Omental fat pad (tissue), 4 donors: ENCODE data around the gene TPSG1. TPM values are rescaled to one million over a fixed set of nuclear protein-coding genes. Genes with fewer than 3 reads are reported as not detected.
"Not testable (repeated sequence)": the region's sequence is repeated elsewhere in the genome, so short reads cannot be mapped to it uniquely, and the experiment has no call there.

Experiments
- ATAC-seq: fragments of 150-250 bp; one replicate; pipeline ENCODE4 v1.9.1; 2016; ENCODE audit warnings: mild to moderate bottlenecking, moderate library complexity; ENCODE audit not compliant: low FRiP score
- DNase-seq: peaks from one replicate; pipeline ENCODE4 v3.0.0-alpha.2; 2019; ENCODE audit warnings: low spot score
- total RNA-seq, 4 donors: library from RNA; depleted of rRNA; stranded (reverse); fragments of >200 nt; gene quantifications; one replicate each; pipeline ENCODE4 v1.1.0, GENCODE V29; 2016
- TF ChIP-seq, protein P1 (sequence below), 3 donors: fragments of 450-650 bp; IDR thresholded peaks; one replicate each; pipeline ENCODE4 v1.5.1; 2016 to 2017; ENCODE audit warnings: antibody characterized with exemption in 3 of 3, mild to moderate bottlenecking in 3 of 3, moderate library complexity in 2 of 3

Gene TPSG1
- total RNA-seq, 4 donors from 2014 or later: 1.3 TPM; not detected in 3

DNA sequence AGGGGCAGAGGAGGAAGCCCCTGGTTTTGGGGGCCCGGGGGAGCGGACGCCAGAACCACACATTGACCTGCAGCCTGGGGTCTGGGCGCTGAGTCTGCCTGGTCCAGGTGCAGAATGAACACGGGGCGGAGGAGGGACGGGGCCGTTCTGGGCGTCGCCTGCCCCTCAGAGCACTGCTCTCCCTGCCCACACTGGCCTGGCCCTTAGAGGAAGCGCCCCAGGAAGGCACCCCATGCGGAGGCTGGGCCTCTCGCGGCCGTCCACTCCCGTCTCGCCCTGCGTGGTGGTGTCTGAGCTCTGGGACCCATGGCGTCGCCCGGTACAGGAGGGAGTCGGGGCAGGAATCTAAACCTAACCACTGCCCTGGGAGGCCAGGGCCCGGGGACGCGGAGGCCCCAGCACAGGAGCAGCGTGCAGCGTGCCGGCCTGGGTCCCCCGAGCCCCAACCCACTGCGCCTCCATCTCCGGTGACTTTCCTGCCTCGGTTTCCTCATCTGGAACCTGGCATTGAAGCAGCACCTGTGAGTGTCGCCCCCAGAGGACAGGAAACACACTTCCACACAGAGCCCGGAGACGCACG is 35.1 kb upstream of the TPSG1 start:
- no peak for ATAC-seq
- TF ChIP-seq, protein P1, sequence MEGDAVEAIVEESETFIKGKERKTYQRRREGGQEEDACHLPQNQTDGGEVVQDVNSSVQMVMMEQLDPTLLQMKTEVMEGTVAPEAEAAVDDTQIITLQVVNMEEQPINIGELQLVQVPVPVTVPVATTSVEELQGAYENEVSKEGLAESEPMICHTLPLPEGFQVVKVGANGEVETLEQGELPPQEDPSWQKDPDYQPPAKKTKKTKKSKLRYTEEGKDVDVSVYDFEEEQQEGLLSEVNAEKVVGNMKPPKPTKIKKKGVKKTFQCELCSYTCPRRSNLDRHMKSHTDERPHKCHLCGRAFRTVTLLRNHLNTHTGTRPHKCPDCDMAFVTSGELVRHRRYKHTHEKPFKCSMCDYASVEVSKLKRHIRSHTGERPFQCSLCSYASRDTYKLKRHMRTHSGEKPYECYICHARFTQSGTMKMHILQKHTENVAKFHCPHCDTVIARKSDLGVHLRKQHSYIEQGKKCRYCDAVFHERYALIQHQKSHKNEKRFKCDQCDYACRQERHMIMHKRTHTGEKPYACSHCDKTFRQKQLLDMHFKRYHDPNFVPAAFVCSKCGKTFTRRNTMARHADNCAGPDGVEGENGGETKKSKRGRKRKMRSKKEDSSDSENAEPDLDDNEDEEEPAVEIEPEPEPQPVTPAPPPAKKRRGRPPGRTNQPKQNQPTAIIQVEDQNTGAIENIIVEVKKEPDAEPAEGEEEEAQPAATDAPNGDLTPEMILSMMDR (IDR thresholded peaks at IDR 0.05): no peak
- no peak for DNase-seq

DNA sequence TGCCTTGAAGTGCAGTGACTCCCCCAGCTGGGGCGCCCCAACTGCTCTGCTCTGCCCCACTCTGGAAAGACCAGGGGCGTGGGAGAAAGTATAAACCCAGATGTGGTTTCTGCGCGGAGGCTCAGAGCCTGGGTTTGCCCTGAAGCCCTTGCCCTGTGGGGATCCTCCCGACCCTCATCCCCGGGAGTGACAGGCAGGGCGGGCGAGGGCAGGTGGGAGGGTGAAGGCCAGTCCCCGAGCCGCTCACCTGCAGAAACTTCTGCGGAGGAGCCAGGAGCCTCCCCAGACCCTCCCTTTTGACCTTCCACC is 34.6 kb upstream of the TPSG1 start:
- TF ChIP-seq, protein P1 (IDR thresholded peaks at IDR 0.05): no peak
- no peak for DNase-seq
- no peak for ATAC-seq

DNA sequence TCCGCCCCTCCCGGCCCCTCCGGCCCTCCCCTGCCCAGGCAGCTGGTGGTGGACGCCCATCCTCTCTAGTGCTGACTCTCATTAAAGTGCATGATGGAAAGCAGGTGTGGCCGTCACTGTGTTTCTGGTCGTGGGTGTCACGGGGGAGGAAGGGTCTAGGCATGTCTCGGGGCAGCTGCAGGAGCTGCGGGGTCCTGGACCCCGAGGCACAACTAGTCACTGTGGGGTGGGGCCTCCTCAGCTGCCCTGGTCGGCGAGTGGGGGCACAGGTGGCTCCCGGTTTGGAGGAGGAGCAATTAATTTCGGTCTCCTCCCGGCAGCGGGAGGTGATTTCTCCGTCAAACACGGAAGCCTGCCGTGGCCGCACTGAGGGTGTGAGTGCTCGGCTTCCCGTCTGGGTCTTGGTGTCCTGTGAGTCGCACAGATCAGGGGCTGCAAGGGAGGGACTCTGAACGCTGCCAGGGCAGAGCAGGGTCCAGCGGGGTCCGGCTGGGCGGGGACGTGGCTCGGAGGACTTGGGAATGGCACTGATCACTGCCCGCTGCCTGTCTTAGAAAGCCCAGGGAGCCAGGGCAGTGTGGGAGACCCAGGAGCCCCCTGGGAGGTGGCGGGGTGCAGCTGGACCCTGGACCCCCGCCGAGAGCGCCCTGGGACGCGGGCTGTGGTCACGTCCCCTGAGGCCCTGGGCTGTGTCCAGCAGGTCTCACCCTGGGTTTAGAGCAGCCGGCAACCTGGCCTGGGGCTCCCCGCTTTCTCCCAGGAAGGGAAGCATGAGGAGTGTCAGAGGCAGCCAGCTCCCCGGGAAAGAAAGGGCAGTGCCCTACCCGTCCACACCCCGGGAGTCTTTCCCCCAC is 34.1 kb upstream of the TPSG1 start:
- TF ChIP-seq, protein P1 (IDR thresholded peaks at IDR 0.05): no peak
- ATAC-seq: no peak
- DNase-seq: no peak

DNA sequence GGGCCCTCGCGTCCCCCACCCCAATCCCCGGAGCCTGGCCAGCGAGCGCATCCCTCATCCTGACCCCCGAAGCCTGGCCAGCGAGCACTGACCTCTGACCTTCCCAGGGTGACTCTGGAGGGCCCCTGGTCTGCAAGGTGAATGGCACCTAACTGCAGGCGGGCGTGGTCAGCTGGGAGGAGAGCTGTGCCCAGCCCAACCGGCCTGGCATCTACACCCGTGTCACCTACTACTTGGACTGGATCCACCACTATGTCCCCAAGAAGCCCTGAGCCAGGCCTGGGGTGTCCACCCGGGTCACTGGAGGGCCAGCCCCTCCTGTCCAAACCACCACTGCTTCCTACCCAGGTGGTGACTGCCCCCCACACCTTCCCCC is 33.1 kb upstream of the TPSG1 start:
- TF ChIP-seq, protein P1 (IDR thresholded peaks at IDR 0.05): no peak

DNA sequence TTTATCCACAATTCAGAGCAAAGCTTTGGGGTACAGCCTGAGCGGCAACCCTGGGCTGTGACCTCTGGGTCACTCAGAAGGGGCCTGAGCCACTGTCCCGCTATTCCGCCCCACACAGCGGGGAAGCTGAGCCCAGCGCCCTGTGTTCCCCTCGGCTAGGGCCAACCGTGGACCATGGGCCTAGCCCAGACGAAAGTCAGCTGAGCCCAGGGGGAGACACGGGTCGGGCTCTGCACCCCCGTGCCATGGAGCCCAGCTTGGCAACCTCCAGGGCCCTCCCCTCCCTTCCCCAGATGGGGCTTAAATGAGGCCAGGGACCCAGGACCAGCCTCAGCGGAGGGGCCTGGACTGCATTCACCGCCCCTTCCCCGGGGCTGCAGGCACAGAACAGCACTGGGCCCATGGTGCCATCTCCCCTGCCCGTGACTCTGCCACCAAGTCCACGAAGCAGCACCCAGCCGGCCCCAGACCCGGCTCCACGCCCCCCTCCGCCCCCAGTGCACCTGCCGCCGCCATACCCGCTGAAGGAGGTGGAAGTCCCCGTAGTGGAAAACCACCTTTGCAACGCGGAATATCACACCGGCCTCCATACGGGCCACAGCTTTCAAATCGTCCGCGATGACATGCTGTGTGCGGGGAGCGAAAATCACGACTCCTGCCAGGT is 32.6 kb upstream of the TPSG1 start:
- TF ChIP-seq, protein P1 (IDR thresholded peaks at IDR 0.05): no peak
- ATAC-seq (no peak), DNase-seq (no peak)

More for the DNA sequence above, 33.1 kb upstream of the TPSG1 start:
- ATAC-seq: no peak
- DNase-seq: no peak

DNA sequence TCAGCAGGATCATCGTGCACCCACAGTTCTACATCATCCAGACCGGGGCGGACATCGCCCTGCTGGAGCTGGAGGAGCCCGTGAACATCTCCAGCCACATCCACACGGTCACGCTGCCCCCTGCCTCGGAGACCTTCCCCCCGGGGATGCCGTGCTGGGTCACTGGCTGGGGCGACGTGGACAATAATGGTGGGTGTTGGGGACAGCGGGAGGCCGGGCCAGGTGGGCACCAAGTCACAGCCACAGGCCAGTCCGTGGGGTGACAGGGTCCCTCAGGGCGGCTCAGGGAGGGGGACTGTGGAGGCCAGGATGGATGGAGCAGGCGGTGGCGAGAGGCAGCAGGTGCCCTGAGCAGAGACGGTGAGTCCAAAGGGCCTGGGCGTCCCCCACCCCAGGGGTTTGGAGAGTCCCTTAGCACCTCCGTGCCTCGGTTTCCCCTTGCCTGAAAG is 31.8 kb upstream of the TPSG1 start:
- DNase-seq (no peak), ATAC-seq (no peak)
- TF ChIP-seq, protein P1 (IDR thresholded peaks at IDR 0.05): no peak

DNA sequence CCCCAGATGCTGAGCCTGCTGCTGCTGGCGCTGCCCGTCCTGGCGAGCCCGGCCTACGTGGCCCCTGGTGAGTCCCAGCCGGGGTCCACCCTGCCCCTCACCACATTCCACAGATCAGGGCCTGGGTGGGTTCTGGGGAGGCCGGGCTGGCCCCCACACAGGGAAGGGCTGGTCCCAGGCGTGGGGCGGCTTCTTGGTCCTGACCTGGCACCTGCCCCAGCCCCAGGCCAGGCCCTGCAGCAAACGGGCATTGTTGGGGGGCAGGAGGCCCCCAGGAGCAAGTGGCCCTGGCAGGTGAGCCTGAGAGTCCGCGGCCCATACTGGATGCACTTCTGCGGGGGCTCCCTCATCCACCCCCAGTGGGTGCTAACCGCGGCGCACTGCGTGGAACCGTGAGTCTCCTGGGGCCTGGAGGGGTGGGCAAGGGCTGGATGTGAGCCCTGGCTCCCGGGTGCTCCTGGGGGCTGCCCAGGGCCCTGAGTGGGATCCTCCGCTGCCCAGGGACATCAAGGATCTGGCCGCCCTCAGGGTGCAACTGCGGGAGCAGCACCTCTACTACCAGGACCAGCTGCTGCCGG is 31.3 kb upstream of the TPSG1 start:
- not testable (repeated sequence) for ATAC-seq, DNase-seq

DNA sequence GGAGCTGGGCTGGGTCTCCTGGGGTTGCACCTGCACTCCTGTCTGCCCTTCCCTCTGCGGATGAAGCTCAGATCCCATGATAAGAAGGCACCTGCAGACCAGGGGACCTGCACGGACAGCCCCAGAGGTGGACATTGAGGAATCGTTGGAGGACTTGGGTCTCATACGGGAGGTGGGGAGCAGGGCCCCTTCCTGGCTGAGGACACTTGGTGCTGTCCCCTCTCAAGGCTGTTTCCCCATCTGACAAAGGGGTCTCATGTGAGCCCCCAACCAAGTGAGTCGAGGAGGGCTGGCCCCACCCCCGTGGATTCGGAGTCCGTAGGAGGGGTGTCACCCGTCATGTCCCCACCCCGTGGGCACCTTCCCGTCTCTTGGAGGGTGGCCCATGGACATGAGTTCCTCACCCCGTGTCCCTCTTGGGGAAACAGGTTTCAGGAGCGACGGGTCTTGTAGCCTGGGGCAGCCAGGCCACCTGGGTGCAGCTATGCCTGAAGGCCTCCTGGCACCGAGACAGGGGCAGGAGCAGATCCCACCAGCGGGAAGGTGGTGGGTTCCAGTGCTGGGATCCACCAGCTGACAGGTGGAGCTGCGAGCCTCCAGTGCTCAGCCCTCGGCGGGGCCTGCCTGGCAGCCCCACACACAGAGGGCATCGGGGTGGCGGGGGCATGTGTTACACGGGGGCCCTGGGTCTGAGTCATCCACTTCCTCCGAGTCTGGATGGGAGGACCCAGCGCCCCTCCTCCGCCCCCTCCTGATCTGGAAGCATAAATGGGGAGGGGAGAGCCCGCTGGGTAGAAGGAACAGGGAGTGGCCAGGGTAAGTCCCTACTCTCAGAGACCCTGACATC is 30.4 kb upstream of the TPSG1 start, which contains the start of gene TPSD1:
Gene TPSD1, plus strand, starts transcription at position 794 of the 847 bp plus-strand sequence. CDS start 212 bp downstream, outside the sequence.
- not testable (repeated sequence) for DNase-seq, ATAC-seq

DNA sequence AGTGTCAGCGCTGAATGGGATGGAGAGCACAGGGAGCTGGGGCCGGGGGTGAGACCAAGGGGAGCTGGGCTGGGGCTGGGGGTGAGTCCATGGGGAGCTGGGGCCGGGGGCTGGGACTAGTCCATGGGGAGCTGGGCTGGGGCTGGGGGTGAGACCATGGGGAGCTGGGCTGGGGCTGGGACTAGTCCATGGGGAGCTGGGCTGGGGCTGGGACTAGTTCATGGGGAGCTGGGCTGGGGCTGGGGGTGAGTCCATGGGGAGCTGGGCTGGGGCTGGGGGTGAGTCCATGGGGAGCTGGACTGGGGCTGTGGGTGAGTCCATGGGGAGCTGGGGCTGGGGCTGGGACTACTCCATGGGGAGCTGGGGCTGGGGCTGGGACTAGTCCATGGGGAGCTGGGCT is 29.8 kb upstream of the TPSG1 start:
- ATAC-seq, DNase-seq: not testable (repeated sequence)
